GM10248 (cell line): ENCODE data around the gene CDK5.
A peak's percentile ranks its signal among the peaks of the same experiment; 100 is the strongest.

Experiments used
- CTCF ChIA-PET: fragments of 300-600 bp; sonication (Branson Sonifier 250); formaldehyde crosslinking; extraction: SDS; loops from one replicate; lab custom pipeline; 2021; ENCODE audit warnings: antibody characterized with exemption; lab: Yijun Ruan, JAX
- POLR2A ChIA-PET: fragments of 350-650 bp; sonication (Branson Sonifier 250); formaldehyde crosslinking; extraction: SDS; loops from one replicate; lab custom pipeline; 2020; ENCODE audit warnings: antibody characterized with exemption; lab: Yijun Ruan, JAX
- DNase-seq: peaks from one replicate; pipeline ENCODE4 v3.0.0; 2012; ENCODE audit errors: extremely low spot score
- CTCF ChIP-seq: IDR thresholded peaks from 2 replicates; pipeline ENCODE4 v1.5.1; 2012; ENCODE audit warnings: mild to moderate bottlenecking, low read depth; ENCODE audit errors: extremely low read depth, missing control alignments, control extremely low read depth

The CDK5 gene

GRCh38 chr7:151038951-151039849 lies 18.5 kb downstream of the CDK5 start:
- no peak for TF ChIP-seq CTCF
- POLR2A ChIA-PET: no interaction called here
- CTCF ChIA-PET: interaction anchor here (1.6 to 3.0 kb wide), 3 partner anchors 11 to 31 kb away, joined by 5 to 10 read pairs (median 9); partner anchors contain the start of gene ABCB8
- peak; percentile 54 for DNase-seq

- no peak for DNase-seq
- CTCF ChIA-PET: interaction anchor here (0.8 to 3.0 kb wide), 2 partner anchors 8 to 17 kb away, joined by 3 to 10 read pairs; partner anchors contain the start of gene ABCB8
- POLR2A ChIA-PET: no interaction called here
- TF ChIP-seq CTCF: no peak
Observed at GRCh38 chr7:151035902-151036301, 21.8 kb downstream of the CDK5 start.

GRCh38 chr7:151035026-151035717 lies 22.5 kb downstream of the CDK5 start:
- no peak for DNase-seq
- ChIA-PET POLR2A (no interaction called here), CTCF (interaction anchor here (2.7 to 4.5 kb wide), 2 partner anchors 12 to 17 kb away, joined by 7 to 19 read pairs; no protein-coding TSS in a partner anchor)
- TF ChIP-seq CTCF: no peak

GRCh38 chr7:151034312-151035025 lies 23.2 kb downstream of the CDK5 start:
- no peak for DNase-seq
- CTCF ChIA-PET: interaction anchor here (2.7 to 4.5 kb wide), 2 partner anchors 13 to 16 kb away, joined by 7 to 19 read pairs; no protein-coding TSS in a partner anchor
- POLR2A ChIA-PET: no interaction called here
- TF ChIP-seq CTCF: no peak

GRCh38 chr7:151033864-151034249 lies 23.8 kb downstream of the CDK5 start:
- CTCF ChIA-PET: interaction anchor here (2.7 to 4.5 kb wide), 2 partner anchors 13 to 15 kb away, joined by 7 to 19 read pairs; no protein-coding TSS in a partner anchor
- no peak for TF ChIP-seq CTCF
- POLR2A ChIA-PET: no interaction called here
- DNase-seq: no peak
